HG02970 (cell line): ENCODE measurements around the gene URI1.
"Not testable (repeated sequence)": the region's sequence is repeated elsewhere in the genome, so short reads cannot be mapped to it uniquely, and the experiment has no call there.

ENCODE experiments used
- ATAC-seq: cut with Tn5 transposase; IDR thresholded peaks from one replicate; pipeline ENCODE4 v1.9.1; 2021; ENCODE audit warnings: mild to moderate bottlenecking, moderate library complexity, moderate number of reproducible peaks; ENCODE audit not compliant: unreplicated experiment, low FRiP score

The URI1 gene

GRCh38 chr19:29940971-29941585 is 961 bp upstream of the URI1 start:
- no peak for ATAC-seq

- peak; percentile 63 for ATAC-seq
Observed at GRCh38 chr19:29942404-29943261, 594 bp downstream of the URI1 start.

GRCh38 chr19:29943615-29944014 is 1.6 kb downstream of the URI1 start:
- no peak for ATAC-seq

- ATAC-seq = no peak
Observed at GRCh38 chr19:29944390-29945012, 2.5 kb downstream of the URI1 start.

DNA sequence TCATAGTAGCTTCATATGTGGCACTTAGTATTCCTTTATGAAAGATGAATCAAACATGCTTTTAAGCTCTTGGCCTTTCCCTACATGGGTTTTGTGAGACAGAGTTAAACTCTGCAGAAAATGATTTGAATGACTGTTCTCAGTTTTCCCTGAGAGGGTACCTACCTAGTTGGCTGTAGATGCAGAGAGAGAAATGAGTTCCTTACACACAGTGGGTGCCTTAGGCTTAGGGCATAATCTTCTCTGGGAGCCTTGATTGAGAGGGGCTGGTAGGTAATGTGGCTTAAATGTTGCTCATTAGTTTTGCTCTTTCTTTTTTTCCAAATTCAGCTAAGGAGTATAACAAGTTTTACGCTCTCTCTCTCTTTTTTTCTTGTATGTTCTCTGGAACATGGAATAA is 3.0 kb downstream of the URI1 start:
- no peak for ATAC-seq

DNA sequence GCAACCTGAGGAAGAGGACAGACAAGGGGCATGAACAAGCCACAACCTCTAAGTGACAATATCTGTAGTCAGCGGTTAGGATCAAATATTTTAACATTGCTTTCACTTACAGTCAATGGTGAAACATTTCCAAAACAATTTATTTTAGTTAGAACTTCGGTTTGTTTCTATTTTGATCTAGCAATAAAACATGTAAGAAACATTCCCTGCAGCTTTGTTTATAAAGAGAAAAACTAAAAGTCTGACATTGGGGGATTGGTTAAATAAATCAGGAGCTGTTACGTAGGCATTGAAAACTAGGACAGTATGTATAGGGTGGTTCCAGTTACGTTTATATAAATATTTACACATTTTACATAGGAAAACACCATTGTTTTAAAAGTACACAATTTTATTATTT is 3.4 kb downstream of the URI1 start:
- ATAC-seq = no peak

DNA sequence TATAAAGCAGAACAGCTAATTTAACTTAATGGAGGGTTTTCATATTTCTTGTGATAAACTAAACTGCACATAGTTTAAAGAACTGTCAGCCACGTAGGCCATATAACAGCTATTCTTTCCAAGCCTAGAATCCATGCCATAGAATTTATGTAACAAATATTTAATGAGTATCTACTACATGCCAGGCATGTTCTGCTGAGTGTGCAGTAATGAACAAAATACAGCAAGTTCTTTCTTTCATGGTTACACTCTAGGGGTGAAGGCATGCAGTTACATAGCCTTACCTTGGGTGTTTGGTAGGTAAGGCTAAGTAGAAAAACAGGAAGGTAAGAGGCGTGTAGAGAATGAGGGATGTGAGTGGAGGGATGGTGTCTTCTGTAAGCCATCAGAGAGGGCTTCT is 4.6 kb downstream of the URI1 start:
- ATAC-seq = no peak

- no peak for ATAC-seq
Observed at GRCh38 chr19:29947871-29948270, 5.8 kb downstream of the URI1 start.

DNA sequence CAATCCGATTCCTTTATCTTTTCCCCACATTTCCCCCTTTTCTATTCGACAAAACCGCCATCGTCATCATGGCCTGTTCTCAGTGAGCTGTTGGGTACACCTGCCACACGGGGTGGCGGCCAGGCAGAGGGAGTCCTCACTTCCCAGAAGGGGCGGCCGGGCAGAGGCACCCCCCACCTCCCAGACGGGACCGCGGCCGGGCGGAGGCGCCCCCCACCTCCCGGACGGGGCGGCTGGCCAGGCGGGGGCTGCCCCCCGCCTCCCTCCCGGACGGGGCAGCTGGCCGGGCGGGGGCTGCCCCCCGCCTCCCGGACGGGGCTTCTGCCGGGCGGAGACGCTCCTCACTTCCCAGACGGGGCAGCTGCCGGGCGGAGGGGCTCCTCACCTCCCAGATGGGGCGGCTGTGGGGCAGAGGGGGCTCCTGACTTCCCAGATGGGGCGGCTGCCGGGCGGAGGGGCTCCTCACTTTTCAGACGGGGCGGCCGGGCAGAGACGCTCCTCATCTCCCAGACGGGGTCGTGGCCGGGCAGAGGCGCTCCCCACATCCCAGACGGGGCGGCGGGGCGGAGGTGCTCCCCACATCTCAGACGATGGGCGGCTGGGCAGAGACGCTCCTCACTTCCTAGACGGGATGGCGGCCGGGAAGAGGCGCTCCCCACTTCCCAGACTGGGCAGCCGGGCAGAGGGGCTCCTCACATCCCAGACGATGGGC is 6.9 kb downstream of the URI1 start:
- ATAC-seq = not testable (repeated sequence)

- no peak for ATAC-seq
Observed at GRCh38 chr19:29952177-29952576, 10.1 kb downstream of the URI1 start.

DNA sequence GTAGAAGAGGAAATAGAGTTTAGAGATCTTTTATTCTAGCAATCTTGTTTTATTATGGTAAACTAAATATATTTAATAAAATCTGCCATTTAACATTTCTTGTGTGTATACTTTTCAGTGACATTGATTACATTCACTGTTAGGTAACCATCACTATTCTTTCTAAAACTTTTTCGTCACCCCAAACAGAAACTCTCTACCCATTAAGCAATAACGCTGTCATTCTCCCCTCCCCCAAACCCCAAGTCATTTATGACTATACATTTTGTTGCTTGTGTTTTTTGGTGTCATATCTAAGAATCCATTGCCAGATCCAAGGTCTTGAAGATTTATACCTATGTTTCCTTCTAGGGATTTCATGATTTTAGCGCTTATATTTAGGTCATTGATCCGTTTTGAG is 10.6 kb downstream of the URI1 start:
- no peak for ATAC-seq

DNA sequence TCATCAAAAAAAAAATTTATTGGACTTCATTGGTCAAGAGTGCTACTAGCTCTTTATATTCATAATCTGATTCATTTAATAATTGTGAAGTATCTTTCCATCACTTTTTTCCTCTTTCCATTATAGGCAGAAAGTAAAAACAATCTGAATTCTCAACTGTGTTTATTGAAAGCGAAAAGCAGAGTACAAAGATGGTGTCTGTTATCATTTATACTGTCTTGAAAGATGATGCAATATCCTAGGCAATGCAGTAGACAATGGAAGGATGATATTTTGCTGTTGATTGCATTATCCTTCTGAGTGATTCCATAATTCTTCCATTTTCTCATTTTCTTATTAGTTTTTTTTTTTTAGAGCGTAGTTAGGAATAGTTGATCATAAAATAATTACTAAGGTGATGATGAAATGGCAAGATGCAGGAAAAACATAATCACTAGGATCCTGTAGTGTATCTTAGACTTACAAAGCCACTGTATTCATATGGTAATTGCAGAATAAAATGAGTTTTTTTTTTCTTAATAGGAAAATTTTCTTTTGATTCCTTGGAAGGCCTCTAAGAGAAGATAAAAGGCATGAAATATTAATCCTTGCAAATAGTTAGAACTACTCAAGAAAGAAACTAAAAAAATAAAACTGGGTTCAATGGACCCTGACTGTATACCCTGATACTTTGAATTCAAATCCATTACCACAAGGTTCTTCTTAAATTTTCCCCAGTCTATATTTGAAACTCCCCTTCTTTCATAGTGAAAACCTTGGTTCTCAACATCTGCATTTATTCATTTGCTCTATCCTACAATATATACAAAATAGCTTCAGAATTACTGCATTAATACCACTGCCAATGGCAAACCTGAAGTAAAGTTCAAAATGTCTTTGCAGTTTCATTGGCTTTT is 11.6 kb downstream of the URI1 start:
- no peak for ATAC-seq

GRCh38 chr19:29956855-29957254 is 14.8 kb downstream of the URI1 start:
- ATAC-seq = no peak

GRCh38 chr19:29961311-29961710 is 19.3 kb downstream of the URI1 start:
- no peak for ATAC-seq

- no peak for ATAC-seq
Observed at GRCh38 chr19:29962793-29963192, 20.8 kb downstream of the URI1 start.

DNA sequence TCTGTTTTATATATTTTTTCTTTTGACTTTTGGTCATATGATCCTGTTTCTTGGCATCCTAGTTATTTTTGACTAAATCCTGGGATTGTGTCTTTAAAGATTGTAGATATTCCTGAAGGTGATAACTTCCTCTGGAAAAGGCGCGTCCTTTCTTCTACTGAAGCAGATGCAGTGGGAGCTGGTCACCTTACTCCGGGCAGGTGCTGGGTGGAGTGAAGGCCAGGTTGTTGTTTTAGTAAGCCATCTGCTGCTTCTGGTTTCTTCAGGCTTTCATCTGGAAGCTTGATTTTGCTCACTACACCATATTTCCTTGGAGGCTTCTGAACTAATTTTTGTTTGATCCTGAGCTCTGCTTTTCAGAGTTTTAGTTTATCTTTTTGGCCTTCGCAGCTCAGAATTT is 21.5 kb downstream of the URI1 start:
- no peak for ATAC-seq

DNA sequence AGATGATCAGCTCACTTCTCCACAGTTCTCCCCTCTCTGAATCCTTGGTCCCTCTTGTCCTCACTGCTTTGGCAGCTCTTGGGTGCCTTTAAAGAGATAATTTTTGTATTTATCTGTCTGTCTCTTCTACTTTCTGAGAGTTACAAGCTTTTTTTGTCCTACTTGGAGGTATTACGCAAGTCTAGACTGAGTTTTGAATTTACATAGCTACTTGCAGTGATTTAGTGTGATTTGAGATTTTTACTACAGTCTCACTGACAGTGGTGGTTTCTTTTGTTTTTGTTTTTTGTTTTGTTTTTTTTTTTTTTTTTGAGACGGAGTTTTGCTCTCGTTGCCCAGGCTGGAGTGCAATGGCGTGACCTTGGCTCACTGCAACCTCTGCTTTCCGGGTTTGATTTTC is 22.1 kb downstream of the URI1 start:
- no peak for ATAC-seq

- no peak for ATAC-seq
Observed at GRCh38 chr19:29965492-29965891, 23.5 kb downstream of the URI1 start.

DNA sequence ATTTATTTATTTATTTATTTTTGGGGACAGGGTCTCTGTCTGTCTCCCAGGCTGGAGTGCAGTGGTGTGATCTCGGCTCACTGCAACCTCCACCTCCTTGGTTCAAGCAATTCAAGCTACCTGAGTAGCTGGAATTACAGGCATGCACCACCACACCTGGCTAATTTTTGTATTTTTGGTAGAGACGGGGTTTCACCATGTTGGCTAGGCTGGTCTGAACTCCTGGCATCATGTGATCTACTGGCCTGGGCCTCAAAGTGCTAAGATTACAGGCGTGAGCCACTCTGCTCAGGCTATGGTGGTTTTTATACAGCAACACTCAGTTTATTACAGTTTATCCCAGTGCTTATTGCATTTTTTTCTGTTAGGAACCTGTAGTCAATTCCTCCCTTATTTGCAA is 24.1 kb downstream of the URI1 start:
- ATAC-seq = not testable (repeated sequence)
